Upper lobe of right lung (tissue), 1 donor: ENCODE measurements around the gene LYAR. TPM values are rescaled to one million over a fixed set of nuclear protein-coding genes. Genes with fewer than 3 reads are reported as not detected.
"Not testable (repeated sequence)": the region's sequence is repeated elsewhere in the genome, so short reads cannot be mapped to it uniquely, and the experiment has no call there.

ENCODE experiments used
- ATAC-seq: fragments of 200-7000 bp; cut with Tn5 transposase; one replicate; pipeline ENCODE4 v1.9.1; 2020; ENCODE audit warnings: mild to moderate bottlenecking, moderate library complexity
- DNase-seq: peaks from one replicate; pipeline ENCODE4 v3.0.0-alpha.2; 2020
- H3K27ac ChIP-seq: fragments of 200-600 bp; one replicate; pipeline ENCODE4 v1.8.0; 2022
- H3K27me3 ChIP-seq: fragments of 200-600 bp; one replicate; pipeline ENCODE4 v1.8.0; 2022; ENCODE audit warnings: mild to moderate bottlenecking
- H3K36me3 ChIP-seq: fragments of 200-600 bp; one replicate; pipeline ENCODE4 v1.8.0; 2022
- H3K4me1 ChIP-seq: fragments of 200-600 bp; one replicate; pipeline ENCODE4 v1.8.0; 2022
- H3K4me3 ChIP-seq: fragments of 200-600 bp; one replicate; pipeline ENCODE4 v1.8.0; 2022; ENCODE audit warnings: mild to moderate bottlenecking
- H3K9me3 ChIP-seq: fragments of 200-600 bp; one replicate; pipeline ENCODE4 v1.8.0; 2022
- intact Hi-C: fragments of 100-400 bp; cut with DNase I; formaldehyde crosslinking; loops from one replicate; pipeline ENCODE4 v1.11.0; 2022
- total RNA-seq: library from RNA; stranded (reverse); fragmentation: NEBNext Ultra II Directional; extraction: Animal tissue kit (Norgen Biotek cat#: 25700); gene quantifications from one replicate; pipeline ENCODE4 v1.2.1, GENCODE V29; 2021
- TF ChIP-seq, protein P1 (sequence below): fragments of 200-600 bp; IDR thresholded peaks from one replicate; pipeline ENCODE4 v1.8.0; 2022; ENCODE audit warnings: antibody characterized with exemption
- donor health status: DM: no; HTN: yes; CAD: no; lungs with severe emphysema.

Gene LYAR
- total RNA-seq, 1 donor from 2014 or later, result 13.3 TPM

DNA sequence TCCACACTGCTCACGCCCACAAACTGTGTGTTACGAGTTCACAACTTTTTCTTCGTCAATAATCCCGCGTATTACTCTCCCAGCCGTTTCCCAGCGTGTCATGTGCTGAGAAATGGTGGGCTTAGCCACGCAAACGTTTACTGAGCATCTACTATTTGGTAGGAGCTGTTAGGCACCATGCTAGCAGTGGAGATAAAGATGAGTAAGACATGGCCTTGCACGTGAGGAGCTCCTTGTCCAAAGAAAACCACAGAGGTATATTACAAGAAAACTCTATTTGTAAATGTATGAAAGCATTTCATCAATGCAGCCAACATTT lies 41.1 kb downstream of the LYAR start:
- no peaks in the 10 kb centered on the region for H3K9me3 ChIP-seq
- no peaks in the 10 kb centered on the region for H3K27me3 ChIP-seq
- peak overlapping the region; percentile 83 for H3K4me3 ChIP-seq
- intact Hi-C loops, result no loop called here
- H3K4me1 ChIP-seq, result peaks cover 18% of the 10 kb centered on the region
- DNase-seq (no peak), ATAC-seq (no peak)
- H3K36me3 ChIP-seq, result peaks cover 23% of the 10 kb centered on the region
- H3K27ac ChIP-seq, result peak overlapping the region; percentile 96
- TF ChIP-seq, protein P1, sequence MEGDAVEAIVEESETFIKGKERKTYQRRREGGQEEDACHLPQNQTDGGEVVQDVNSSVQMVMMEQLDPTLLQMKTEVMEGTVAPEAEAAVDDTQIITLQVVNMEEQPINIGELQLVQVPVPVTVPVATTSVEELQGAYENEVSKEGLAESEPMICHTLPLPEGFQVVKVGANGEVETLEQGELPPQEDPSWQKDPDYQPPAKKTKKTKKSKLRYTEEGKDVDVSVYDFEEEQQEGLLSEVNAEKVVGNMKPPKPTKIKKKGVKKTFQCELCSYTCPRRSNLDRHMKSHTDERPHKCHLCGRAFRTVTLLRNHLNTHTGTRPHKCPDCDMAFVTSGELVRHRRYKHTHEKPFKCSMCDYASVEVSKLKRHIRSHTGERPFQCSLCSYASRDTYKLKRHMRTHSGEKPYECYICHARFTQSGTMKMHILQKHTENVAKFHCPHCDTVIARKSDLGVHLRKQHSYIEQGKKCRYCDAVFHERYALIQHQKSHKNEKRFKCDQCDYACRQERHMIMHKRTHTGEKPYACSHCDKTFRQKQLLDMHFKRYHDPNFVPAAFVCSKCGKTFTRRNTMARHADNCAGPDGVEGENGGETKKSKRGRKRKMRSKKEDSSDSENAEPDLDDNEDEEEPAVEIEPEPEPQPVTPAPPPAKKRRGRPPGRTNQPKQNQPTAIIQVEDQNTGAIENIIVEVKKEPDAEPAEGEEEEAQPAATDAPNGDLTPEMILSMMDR, result no peak

DNA sequence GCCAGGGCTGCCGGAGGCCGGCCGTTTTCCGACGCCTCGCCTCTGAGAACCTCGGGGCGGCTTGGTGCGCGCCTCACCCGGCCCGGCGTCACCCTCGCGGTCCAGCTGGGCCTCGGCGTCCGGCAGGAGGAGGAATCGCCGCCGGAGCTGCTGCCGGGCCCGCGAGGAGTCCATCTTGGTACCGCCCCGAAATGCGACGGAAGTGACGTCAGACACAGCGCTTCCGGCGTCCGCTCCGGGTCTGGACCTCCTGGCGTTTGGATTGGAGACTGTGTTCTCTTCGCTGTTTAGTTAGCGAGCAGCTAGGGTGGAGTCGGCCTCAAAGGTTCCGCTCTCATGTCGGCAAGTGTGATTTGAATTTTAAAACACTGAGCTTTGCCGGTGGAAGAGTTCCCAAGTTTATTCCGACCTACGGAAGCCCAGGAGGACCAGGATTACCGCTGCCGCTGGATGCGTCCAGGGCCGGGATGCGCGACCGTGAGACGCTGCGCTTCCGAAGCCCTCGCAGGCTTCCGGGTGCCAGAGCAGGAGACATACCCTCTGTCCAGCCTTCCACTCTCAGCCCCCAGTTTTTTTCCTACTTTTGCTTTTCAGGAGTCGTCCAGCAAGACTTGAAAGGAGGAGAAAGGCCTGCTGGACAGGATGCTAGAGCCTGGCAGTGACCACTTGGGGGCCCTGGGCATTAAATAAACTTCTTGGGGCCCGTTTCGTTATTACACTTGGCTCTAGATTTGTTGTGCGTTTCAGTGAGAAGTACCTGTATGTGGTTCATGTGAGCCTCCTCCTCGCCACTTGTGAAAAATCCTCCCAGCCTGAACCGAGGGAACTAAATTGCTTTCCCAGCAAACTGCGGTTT lies 41.7 kb downstream of the LYAR start, which contains the start of gene TMEM128:
Gene TMEM128 (minus strand): TSS at position 195 of the 856 bp plus-strand sequence. CDS start 21 bp downstream, at position 174.
- TF ChIP-seq, protein P1, result peak; percentile 26
- peaks cover 29% of the 10 kb centered on the region for H3K36me3 ChIP-seq
- intact Hi-C loops, result no loop called here
- peaks cover 18% of the 10 kb centered on the region for H3K4me1 ChIP-seq
- H3K9me3 ChIP-seq, result no peaks in the 10 kb centered on the region
- peak within 1 kb of the TSS; percentile 83 for H3K4me3 ChIP-seq
- peak within 1 kb of the TSS; percentile 96 for H3K27ac ChIP-seq
- no peaks in the 10 kb centered on the region for H3K27me3 ChIP-seq
- peak; percentile 96 for ATAC-seq
- peak; percentile 95 for DNase-seq

DNA sequence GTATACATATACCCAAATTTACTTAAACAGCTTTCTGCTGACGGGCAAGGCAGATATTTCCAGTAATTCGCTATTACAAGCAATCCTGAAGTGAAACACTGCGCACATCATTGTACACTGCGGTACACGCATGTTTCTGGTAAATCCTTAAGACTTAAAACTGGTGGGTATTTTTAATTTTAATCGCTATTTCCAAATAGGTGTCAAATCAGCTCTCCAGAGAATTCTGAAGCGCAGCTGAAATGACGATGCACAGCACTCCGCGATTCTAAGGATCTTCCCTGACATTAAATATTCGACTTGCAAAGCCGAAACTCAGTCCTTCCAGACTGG lies 42.3 kb downstream of the LYAR start:
- peaks cover 18% of the 10 kb centered on the region for H3K4me1 ChIP-seq

DNA sequence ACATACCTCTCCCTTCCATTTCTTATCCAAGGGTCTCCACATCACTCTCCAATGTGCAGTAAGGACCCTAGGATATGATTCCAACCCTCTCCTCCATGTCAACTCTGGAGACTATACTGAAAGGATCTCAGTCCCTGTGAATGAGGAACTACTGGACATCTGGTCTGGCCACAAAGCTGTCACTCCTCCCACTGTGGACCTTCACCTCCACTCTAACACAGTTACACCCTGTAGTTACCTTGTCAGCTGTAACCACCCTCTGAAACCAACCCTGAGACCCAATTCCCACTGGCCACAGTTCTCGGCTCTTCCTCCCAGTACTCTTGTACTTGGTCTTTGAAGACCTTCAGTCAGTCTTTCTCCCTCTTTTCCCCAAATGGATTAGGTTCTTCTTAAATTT lies 44.8 kb downstream of the LYAR start:
- DNase-seq, result no peak
- Histone ChIP-seq H3K4me1 (peaks cover 18% of the 10 kb centered on the region), H3K27ac (no peak overlapping the region), H3K4me3 (no peak overlapping the region), H3K9me3 (no peaks in the 10 kb centered on the region), H3K36me3 (peaks cover 44% of the 10 kb centered on the region), H3K27me3 (no peaks in the 10 kb centered on the region)
- intact Hi-C loops, result no loop called here
- peak; percentile 75 for ATAC-seq
- TF ChIP-seq, protein P1, result no peak

More for the DNA sequence above, 42.3 kb downstream of the LYAR start:
- H3K27me3 ChIP-seq, result no peaks in the 10 kb centered on the region
- ATAC-seq, result no peak
- no peaks in the 10 kb centered on the region for H3K9me3 ChIP-seq
- peak overlapping the region; percentile 96 for H3K27ac ChIP-seq
- peaks cover 31% of the 10 kb centered on the region for H3K36me3 ChIP-seq
- TF ChIP-seq, protein P1, result no peak
- H3K4me3 ChIP-seq, result peak overlapping the region; percentile 83
- DNase-seq, result no peak
- intact Hi-C loops, result no loop called here

DNA sequence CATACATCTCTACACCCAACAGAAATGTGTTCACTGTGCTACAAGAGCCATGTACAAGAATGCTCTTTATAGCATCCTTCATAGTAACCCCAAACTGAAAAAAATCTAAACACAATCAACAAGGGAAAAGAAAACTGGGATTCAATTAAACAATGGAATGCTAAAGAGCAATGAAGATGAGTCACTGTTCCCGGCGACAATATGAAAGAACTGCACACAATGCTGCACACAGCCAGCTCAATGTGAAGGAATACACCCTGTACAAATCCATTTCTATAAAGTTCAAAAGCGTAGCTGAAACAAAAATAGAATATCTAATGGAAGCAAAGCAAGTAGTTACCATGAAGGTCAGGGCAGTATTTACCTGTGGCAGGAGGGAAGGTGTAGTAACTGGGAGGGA lies 50.4 kb downstream of the LYAR start:
- H3K4me3 ChIP-seq, DNase-seq, ATAC-seq, H3K9me3 ChIP-seq, H3K27ac ChIP-seq, H3K4me1 ChIP-seq, intact Hi-C loops, H3K27me3 ChIP-seq: not testable (repeated sequence)
- peaks cover 72% of the 10 kb centered on the region for H3K36me3 ChIP-seq

DNA sequence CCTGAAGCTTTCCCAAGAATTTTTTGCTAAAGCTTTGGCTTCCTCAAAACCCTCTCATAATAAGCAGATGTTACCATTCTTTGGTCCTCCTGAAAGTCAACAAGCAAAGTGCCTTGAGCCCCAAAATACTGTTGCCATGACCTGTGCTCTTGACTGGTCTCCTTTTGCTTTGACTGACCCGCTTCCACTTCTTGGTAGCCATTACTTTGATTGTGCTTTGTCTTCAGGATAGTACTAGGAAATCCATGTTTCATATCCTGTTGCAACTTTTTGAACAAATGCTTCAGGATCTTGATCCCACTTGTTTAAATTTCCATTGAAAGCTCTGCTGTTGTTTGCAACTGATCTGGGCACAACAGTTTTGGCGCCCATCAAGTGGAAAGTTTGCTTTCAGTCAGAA lies 56.3 kb downstream of the LYAR start:
- no peak overlapping the region for H3K4me3 ChIP-seq
- intact Hi-C loops, result no loop called here
- no peak for DNase-seq

More for the DNA sequence above, 56.3 kb downstream of the LYAR start:
- Histone ChIP-seq H3K4me1 (no peaks in the 10 kb centered on the region), H3K27ac (no peak overlapping the region), H3K27me3 (peaks cover under 1% of the 10 kb centered on the region), H3K36me3 (peaks cover 31% of the 10 kb centered on the region), H3K9me3 (no peaks in the 10 kb centered on the region)
- ATAC-seq, result no peak
- TF ChIP-seq, protein P1, result no peak
